ENCODE results near the gene FGD6. TPM values are rescaled to one million over a fixed set of nuclear protein-coding genes. Genes with fewer than 3 reads are reported as not detected.

Gene FGD6
- total RNA-seq, 1 experiment from 2014 or later, result 2.2 TPM

DNA sequence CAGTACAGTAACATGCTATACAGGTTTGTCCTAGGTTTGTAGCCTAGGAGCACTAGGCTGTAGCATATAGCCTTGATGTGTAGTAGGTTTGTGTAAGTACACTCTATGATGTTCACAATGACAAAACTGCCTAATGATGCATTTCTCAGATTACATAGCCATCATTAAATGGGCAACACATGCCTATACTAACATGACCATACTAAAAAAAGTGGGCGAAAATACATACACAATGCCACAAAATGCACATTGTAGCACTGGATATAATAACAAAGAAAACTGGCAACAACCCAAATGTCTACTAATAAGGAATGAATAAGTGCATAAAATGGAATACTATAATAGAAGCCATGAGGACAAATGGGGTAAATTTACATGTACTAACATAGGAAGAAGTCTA is 182.5 kb downstream of the FGD6 start:
- DNase-seq (ENCODE audit: extremely low read depth, low read depth), result no peak

Other genes with a start within 250 kb of the FGD6 start
- 154 and 175 TPM in 2 replicates for gene NDUFA12, start 213.8 kb downstream of the FGD6 start, total RNA-seq (2014; rRNA removed; shearing (Covaris generic))
- 17.7 and 33.0 TPM in 2 replicates for gene NR2C1, start 143.8 kb downstream of the FGD6 start, total RNA-seq (2014; rRNA removed; shearing (Covaris generic))
- gene VEZT, start 340 bp upstream of the FGD6 start, total RNA-seq (2014; rRNA removed; shearing (Covaris generic)), result 78.4 and 78.5 TPM in 2 replicates